ENCODE data around the gene PDCD1. TPM values are rescaled to one million over a fixed set of nuclear protein-coding genes. Genes with fewer than 3 reads are reported as not detected.
"Not testable (repeated sequence)": the region's sequence is repeated elsewhere in the genome, so short reads cannot be mapped to it uniquely, and the experiment has no call there.

PDCD1 gene
- total and polyA plus RNA-seq, 9 donors: 0.13 to 0.57 (median 0.27) TPM; not detected in 2

- H3K27me3 ChIP-seq: no peaks in the 10 kb centered on the region
- H3K36me3 ChIP-seq: no peaks in the 10 kb centered on the region
- TF ChIP-seq CTCF (IDR thresholded peaks at IDR 0.05) (peak; percentile 40 to 55 (median 55)), POLR2A (IDR thresholded peaks at IDR 0.05) (no peak)
- peaks cover 7% of the 10 kb centered on the region for H3K4me1 ChIP-seq (ENCODE audit: insufficient read depth)
- H3K27ac ChIP-seq: no peak overlapping the region
- H3K4me3 ChIP-seq: no peak overlapping the region
- peak; percentile 72 to 85 (median 82) for DNase-seq
- 21 to 28% (median 26%) methylated on average over 21 to 27 of the region's 27 CpGs for WGBS, 3 donors
- intact Hi-C loops (cut with DNase I): loop anchor here (5.0 to 10.0 kb wide), 3 partner anchors 123 to 143 kb away; partner anchors contain the start of gene D2HGDH (in 2 of the 4)
- no peaks in the 10 kb centered on the region for H3K9me3 ChIP-seq
Observed at GRCh38 chr2:241877989-241878970, 19.6 kb upstream of the PDCD1 start.

- no peaks in the 10 kb centered on the region for H3K9me3 ChIP-seq
- no peak for DNase-seq
- H3K4me1 ChIP-seq (ENCODE audit: insufficient read depth): peaks cover 4% of the 10 kb centered on the region
- H3K36me3 ChIP-seq: no peaks in the 10 kb centered on the region
- TF ChIP-seq CTCF (IDR thresholded peaks at IDR 0.05) (no peak), EP300 (IDR thresholded peaks at IDR 0.05) (no peak), POLR2A (IDR thresholded peaks at IDR 0.05) (no peak)
- 67 to 76% (median 74%) methylated on average over 16 of the region's 16 CpGs for WGBS, 3 donors
- intact Hi-C loops (cut with DNase I): loop anchor here (5.0 to 10.0 kb wide), 3 partner anchors 122 to 142 kb away; partner anchors contain the start of gene D2HGDH (in 2 of the 4)
- no peak overlapping the region for H3K4me3 ChIP-seq
- H3K27ac ChIP-seq: no peak overlapping the region
- no peaks in the 10 kb centered on the region for H3K27me3 ChIP-seq
Observed at GRCh38 chr2:241877197-241877685, 18.5 kb upstream of the PDCD1 start.

- Histone ChIP-seq H3K4me3 (no peak overlapping the region), H3K27ac (no peak overlapping the region), H3K36me3 (no peaks in the 10 kb centered on the region), H3K27me3 (no peaks in the 10 kb centered on the region), H3K9me3 (no peaks in the 10 kb centered on the region), H3K4me1 (ENCODE audit: insufficient read depth) (no peaks in the 10 kb centered on the region)
- intact Hi-C loops (cut with DNase I): loop anchor here (5.0 to 10.0 kb wide), 3 partner anchors 122 to 142 kb away; partner anchors contain the start of gene D2HGDH (in 2 of the 4)
- 89 to 92% (median 90%) methylated on average over 16 to 18 of the region's 18 CpGs for WGBS, 3 donors
- TF ChIP-seq EP300 (IDR thresholded peaks at IDR 0.05): no peak
- TF ChIP-seq CTCF (IDR thresholded peaks at IDR 0.05): no peak
- TF ChIP-seq POLR2A (IDR thresholded peaks at IDR 0.05): no peak
- no peak for DNase-seq
Observed at GRCh38 chr2:241876528-241877196, 18.0 kb upstream of the PDCD1 start.

GRCh38 chr2:241875754-241876527, 17.2 kb upstream of the PDCD1 start:
- WGBS, 3 donors: 54 to 56% (median 56%) methylated on average over 21 to 22 of the region's 22 CpGs
- intact Hi-C loops (cut with DNase I): loop anchor here (5.0 to 10.0 kb wide), 3 partner anchors 121 to 141 kb away; partner anchors contain the start of gene D2HGDH (in 2 of the 4)
- H3K9me3 ChIP-seq; H3K27me3 ChIP-seq; H3K27ac ChIP-seq; DNase-seq; H3K4me1 ChIP-seq (ENCODE audit: insufficient read depth); H3K36me3 ChIP-seq; H3K4me3 ChIP-seq: not testable (repeated sequence)

Measured in ovary (tissue), 9 donors.